Activated gamma-delta T cell (primary cell): Measurements from ENCODE around the gene SLC17A3.

Experiments used
- DNase-seq: peaks from one replicate; lab custom pipeline; 2025; lab: John Stamatoyannopoulos, UW

The SLC17A3 gene

DNA sequence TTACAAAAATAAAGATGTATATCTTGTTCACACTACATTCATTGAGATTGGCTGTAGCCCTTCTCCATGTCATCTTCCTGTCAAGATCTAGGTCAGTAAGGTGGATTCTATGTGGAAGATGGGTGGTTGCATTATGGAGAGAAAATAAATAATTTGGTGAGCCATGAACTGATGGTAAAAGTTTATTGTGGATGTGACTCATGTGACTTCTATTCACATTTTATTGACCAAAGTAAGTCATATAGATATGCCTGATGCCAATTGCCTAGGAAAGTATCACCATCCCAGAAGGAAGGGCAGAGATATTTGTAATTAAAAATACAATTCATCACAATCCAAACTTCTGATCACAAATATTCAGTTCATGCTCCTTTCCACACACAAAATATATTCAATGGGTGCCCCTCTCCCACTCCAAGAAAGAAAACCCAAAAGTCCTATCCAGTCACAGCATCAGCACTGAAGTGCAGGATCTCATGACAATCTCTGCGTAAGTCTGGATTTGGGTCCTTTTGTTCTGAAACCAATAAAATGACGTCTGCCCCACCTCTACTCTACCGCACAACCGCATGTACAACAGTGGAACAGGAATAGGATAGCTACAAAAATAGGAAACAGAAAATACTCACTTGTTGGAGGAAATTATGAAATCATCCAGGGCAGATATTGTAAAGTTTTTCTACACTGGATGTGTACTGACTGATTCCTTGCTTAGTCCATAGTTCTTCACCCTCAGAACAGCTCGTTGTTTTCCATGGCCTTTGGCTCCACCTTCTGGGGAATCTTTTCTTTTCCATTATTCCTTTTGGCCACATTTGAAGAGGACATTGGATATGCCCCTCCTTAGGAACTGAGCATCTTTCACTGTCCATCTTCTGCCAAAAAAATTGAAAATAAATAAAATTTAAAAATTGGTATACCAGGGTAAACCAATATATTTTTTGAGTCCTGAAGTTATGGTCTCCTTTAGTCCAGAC lies 16.1 kb upstream of the SLC17A3 start:
- DNase-seq = no peak

DNA sequence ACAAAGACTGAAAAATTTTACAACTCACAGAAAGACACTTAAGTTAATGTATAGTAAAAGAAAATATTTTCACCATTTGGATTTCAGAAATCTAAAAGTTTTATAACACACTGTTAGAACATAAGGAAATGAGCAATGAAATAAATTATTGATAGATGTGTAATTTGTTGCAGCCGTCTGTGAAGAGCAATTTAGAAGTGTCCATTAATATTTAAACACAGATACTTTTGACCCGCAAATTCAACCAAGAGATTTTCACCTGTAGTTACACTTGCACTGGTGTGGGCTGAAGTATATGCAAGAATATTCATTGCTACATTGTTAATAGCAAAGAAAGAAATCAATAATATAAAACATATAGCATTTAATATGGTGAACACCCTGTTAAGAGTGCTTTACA lies 14.6 kb upstream of the SLC17A3 start:
- DNase-seq = no peak

DNA sequence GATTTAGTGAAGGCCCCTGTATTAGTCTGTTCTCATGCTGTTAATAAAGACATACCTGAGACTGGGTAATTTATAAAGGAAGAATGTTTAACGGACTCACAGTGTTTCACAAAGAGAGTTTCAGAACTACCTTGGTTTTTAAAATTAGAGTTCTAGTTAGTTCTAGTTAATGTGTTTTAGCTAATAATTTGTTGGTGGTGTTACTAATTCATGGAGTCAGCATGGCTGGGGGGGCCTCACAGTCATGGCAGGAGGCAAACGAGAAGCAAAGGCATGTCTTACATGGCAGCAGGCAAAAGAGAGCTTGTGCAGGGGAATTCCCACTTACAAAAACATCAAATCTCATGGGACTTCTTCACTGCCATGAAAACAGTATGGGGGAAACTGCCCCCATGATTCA lies 12.0 kb upstream of the SLC17A3 start:
- DNase-seq = no peak

DNA sequence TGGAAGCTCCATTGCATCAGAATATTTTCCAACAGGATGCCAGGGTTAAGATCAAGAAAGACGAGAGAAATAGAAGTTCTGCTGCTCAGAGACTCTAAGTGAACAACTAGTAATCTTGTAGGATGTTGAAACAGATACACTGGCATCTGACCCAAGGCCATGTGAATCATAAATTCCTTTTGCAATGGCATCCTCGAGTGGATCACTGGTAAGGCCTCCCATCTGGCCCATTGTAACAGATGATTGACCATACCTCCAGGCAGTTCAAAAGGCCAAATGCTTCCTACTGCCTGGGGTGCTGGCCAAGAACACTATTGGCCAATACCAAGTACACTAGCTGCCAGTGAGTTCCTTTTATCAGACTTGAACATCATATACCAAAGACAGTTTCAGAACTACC lies 9.9 kb upstream of the SLC17A3 start:
- DNase-seq = no peak

DNA sequence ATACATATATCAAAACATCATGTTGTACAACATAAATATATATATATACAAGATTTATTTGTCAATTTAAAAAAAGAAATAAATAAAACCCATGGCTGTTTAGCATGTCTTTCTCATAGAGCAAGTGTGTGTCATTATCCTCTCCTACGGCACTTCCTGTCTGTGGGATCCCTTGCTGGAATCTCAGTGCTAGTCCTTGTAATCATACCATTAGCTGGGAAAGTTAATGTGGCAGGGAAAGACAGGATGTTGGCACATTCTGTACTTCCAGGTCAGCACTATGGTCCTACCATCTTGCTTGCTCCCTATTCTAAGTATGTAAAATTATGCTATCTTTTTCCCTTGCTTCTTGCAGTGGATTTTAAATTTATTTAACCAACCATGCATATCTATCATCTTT lies 9.5 kb upstream of the SLC17A3 start:
- no peak for DNase-seq

DNA sequence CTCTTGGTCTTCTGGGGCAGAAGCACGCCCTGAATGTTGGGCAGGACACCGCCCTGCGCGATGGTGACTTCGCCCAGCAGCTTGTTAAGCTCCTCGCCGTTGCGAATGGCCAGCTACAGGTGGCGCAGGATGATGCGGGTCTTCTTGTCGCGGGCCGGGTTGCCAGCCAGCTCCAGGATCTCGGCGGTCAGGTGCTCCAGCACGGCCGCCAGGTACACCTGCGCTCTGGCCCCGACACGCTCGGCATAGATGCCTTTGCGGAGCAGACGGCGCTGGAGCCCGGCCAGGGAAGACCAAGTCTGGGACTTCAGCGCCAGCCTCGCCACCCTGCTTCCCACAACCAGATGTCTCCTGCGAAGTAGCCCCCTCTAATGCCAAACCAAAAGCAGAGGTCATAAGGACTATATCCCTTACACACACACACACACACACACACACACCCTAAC lies 8.0 kb upstream of the SLC17A3 start:
- peak; percentile 17 for DNase-seq

DNA sequence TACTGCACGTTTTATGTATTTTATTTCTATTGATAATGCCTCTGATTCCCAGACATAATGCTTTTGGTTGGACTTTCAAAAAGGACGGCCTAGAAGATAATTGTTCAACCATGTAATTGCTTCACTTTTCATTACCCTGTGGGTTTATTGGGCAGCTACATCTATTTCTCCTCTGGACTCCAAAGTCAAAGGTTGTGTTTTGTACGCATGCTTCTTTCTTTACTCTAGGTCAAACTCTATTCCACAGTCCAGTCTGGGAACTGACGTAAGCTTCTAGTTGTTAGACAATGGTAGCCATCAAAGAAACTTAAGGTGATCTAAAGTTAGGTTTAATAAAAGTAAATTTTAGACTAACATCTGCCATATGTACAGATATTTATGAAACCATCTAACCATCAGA lies 6.6 kb upstream of the SLC17A3 start:
- no peak for DNase-seq

DNA sequence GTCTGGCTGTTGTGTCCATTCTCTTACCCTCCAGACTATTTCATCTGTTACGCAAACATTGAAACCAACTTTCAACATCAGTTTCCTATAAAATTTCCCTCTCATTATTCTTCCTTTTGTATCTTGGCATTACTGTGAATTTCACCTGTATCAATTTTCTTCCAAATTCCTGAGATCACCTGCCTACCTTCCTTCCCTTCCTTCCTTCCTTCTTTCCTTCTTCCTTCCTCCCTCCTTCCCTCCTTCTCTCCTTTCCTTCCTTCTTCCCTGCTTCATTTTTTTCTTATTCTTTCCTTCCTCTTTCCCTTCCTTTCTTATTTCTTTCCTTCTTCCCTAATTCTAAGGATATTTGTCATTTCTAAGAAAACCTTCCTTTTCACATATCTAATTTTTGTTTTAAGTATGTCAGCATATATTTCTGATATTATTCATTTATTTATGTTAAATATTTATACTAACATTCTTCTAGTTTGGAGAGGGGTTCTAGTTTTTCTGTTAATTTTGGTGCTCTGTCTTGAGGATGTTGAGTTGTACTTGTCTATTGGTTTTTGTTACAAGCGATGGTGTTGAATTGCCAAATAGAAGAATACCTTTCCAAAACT lies 4.8 kb upstream of the SLC17A3 start:
- DNase-seq = no peak

DNA sequence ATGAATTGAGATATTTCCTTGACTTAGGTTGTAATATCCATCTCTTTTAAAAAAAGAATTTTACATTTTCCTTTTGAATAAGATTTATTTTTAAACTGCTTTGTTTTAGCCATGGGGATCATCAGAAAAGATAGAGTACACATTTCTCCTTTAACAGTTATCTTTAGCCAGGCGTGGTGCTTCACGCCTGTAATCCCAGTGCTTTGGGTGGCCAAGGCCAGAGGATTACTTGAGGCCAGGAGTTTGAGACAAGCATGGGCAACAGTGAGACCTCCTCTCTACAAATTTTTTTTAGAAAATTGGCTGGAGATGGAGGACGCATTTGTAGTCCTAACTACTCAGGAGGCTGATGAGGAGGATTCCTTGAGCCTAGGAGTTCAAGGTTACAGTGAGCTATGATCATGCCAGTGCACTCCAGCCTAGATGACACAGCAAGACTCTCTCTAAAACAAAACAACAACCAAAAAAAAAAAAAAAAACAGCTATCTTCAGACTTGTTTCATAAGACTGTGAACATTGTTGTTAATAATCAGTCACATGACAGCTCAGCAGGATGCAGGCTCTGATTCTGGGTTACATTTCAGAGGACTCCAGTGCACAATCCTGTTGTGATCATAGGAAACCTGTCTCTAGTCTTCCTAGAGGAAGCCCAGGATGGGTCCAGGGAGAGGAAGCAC lies 2.0 kb upstream of the SLC17A3 start:
- DNase-seq = no peak

DNA sequence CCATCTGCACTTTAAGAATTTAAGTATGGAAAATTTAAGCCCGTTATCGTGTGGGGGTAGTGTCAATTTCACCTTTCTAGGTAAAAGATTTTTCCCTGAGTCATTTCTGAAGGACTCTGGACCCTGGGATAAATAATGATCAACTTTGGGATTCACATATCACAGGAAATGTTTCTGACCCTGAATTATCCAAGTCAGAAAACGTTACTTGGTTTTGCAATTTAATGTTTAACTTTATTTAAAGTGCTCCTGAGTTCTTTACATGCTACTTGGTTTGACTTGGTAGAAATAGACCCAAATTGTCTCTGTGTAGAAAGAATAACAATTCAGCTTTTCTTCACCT lies 1.5 kb upstream of the SLC17A3 start:
- DNase-seq = no peak

DNA sequence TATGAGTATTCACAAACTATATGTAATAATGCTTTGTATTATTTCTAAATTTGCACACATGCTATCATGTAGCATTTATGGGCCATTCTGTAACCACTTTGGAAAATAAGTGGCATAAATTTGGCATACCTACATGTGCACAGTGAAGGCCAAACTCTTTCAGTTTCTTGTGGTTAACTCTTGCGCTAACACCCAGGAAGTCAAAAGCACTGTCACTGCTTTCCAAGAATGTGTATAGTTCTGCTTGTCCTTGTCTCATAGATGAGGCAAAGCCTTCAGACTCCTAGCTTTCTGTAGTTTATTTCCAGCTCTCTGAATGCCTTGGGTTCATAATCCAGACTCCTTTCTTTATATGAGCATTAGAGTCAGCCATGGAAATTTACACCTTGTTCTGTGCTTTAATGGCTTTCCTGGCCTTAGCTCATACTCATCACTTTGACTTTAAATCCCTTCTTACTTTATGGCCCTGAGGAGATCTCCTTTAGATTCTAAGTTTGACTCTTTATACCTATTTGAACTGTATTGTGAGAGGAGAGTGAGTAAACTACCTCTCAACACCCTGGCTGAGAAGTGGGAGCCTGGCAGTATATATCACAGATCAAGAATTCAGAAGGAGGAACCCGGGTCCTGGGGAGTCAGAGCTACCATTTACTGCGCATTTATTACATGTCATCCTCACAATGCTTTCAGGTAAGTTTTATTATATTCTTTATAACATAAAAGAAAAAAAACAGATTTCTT lies 949 bp upstream of the SLC17A3 start:
- no peak for DNase-seq

DNA sequence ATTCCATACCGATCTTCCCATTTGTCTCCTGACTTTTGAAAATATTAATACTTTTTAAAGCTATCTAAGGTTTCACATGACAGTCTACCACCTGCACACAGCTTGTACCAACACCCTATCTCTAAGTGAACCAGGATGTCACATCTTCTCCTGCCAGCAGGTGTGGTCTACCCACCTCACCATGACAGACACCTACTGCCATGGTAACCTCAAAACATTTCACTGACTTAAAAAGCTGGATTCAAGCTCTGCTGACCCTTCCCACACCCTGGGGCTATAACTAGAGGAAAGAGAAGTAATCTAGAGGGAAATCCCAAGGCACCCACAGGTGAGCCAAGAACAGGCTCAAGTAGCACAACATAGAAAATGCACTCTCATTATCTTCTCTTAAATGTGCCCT lies 1.2 kb downstream of the SLC17A3 start:
- no peak for DNase-seq

DNA sequence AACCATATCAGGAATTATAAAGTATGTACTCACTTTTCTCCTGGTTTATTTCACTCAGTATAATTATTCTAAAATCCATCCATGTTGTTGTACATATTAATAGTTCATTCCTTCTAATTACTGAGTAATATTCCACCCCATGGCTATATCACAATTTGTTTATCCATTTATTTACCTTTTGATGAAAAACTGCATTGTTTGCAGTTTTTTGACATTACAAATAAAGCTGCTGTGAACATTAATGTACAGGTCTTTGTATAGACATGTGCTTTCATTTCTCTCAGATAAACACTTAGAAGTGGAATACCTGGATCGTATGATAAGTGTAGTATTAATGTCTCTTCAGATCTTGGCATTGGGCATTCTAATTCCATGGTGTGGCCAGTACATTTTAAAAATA lies 4.2 kb downstream of the SLC17A3 start:
- no peak for DNase-seq

DNA sequence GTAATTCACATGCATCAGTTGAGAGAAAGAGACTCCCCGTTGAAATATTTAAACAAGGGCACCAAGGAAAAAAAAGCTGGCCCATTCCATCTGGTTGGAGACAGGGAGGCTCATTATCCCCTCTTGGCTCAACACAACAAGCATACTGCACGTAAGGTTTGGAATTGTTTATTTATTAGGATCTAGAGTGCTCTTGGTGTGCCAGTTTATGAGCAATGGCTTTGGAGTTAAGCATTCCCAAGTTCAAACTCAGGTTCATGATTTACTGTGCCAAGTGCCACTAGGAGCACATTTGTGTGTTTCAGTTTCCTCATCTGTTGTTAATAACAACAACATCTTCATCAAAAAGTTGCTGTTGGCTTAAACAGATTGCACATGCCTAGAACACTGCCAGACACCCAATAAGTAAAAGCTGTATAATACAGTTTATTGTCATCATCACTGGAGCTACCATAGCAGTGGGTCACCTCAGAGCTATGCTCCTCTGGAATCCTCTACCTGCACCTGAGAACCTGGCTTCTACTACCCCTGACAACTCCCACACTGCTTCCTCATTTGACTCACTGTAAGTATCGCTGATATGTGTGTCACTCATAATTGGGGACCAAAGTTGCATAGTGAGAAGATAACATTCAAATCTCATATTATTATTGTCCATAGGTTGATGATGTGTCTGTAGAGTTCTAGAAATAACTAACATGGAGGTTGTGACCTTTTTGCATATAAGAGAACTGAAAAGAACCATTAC lies 5.4 kb downstream of the SLC17A3 start:
- no peak for DNase-seq

DNA sequence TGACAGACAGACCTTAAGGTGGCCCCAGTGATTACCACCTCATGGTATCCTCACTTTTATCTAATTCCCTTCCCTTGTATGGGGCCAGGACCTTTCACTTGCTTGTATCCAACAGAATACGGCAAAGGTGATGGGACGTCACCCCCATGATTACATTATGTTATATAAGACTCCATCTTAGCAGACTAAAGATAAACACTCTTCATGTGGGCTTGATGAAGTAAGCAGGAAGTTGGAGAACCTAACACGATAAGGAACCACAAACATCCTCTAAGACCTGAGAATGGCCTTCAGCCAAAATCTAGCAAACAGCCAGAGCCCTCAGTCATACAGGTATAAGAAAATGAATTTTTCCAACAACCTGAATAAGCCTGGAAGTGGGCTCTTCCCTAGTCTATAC lies 8.0 kb downstream of the SLC17A3 start:
- no peak for DNase-seq

DNA sequence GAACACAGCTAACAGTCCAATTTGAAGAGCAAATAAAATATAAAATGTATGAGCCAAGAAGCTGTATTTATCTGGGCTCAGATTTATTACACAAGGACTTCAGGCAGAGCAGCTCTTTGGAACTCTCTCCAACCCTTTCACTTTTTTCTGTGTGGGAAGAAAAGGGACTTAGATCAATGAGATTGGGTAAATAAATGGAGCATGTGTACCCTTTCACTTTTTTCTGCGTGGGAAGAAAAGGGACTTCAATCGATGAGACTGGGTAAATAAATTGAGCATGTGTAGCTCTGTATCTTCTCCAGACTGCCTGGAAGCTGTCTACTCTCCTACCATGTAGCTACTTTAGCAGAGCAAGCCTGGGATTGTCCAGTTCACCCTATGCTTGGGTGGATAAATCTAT lies 10.7 kb downstream of the SLC17A3 start:
- no peak for DNase-seq

DNA sequence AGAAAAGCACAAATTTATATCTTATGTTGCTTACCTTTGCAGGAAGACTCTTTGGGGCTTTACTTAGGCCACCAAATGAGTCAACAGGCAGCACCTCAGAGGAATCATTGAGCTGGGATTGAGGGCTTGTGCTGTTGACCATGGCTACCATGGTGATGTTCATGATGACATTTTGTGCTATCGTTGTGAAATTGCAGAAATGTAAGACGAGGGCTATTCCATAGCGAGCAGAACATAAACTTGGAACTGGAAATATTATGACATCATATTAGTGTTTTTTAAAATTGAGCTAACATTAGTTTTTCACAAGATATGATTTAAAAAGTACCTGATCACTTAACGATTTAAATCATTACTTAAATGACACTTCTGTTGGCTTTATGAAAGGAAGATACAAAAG lies 11.8 kb downstream of the SLC17A3 start:
- DNase-seq = no peak

DNA sequence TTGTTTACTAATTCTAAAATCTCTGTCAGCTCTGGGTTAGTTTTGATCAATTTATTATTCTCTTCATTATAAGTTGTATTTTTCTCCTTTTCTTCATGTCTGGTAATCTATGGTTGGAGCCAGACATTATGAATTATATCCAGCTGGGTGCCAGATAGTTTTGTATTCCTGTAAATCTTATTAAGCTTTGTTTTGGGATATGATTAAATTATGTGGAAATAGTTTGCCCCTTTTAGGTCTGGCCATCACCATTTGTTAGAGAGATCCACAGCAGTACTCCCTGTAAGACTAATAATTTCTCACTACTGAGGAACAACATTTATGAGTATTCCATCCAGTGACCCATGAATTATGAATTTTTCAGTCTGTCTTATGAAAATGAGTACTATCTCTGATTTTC lies 21.3 kb downstream of the SLC17A3 start:
- DNase-seq = no peak

DNA sequence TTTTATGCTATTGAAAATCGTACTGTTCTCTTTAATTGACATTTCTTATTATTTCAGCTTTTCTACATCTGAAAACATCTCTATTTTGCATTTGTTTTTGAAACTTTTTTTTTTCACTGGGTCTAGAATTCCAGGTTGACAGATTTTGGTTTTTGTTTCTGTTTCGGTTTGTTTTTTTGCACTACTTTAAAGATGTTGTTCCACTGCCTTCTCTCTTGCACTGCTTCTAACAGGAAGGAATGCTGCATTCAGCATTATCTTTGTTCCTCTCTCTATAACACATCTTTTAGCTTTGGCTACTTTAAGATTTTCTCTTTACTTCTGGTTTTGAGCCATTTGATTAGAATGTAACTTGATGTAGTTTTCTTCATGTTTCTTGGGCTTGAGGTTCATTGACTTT lies 22.1 kb downstream of the SLC17A3 start:
- no peak for DNase-seq

DNA sequence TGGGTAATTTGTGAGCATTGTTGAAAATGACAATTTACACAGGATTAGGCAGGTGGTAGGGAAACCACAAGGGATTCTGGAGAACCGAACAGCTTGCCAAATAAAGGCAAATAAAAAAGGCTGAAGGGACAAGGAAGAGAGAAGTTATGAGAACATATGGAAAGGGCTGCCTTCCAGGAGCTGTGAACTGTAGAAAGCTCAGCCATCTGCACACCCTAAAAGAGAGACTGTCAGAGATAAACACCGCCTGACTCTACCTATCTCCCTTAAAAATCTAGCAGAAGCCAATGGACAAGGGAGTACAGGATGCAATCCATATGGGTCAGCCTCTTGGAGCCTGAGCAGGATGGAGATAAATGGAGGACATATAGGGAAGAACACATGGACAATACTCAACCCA lies 29.5 kb downstream of the SLC17A3 start:
- DNase-seq = no peak

DNA sequence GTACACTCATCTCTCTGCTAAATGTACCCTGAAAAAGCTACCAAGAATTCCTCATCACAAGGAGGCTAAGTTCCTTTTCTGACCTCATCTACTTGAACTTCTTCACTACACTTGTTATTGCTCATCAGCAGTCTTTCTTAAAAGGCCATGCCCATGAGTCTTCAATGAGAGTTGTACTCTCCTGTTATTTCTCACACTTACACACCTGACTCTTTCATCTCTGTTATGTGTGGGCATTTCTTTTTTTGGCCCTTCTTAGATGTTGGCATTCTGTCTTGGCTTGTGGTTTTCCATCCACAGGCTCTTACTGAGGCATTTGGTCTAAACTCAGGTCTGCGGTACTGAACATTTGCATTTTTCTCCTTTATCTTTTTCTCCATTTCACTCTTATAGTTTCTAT lies 31.5 kb downstream of the SLC17A3 start:
- DNase-seq = no peak
